Osteoblast (primary cell): Measurements from ENCODE around the gene NOS1. TPM values are rescaled to one million over a fixed set of nuclear protein-coding genes. Genes with fewer than 3 reads are reported as not detected.

Source experiments
- DNase-seq: peaks from one replicate; pipeline ENCODE4 v3.0.0; 2011; ENCODE audit warnings: low spot score, mixed read lengths; ENCODE audit not compliant: insufficient read length; ENCODE audit errors: missing footprints
- H2AFZ ChIP-seq: 2 replicates; pipeline ENCODE4 v1.6.0; 2011; ENCODE audit warnings: mild to moderate bottlenecking, low read length
- H3K27ac ChIP-seq: 2 replicates; pipeline ENCODE4 v1.5.1; 2011; ENCODE audit warnings: mild to moderate bottlenecking, low read depth, low read length, moderate library complexity
- H3K27me3 ChIP-seq: 2 replicates; pipeline ENCODE4 v1.6.0; 2012; ENCODE audit warnings: mild to moderate bottlenecking, control low read depth, inconsistent platforms, low read length, moderate library complexity; ENCODE audit not compliant: insufficient read depth
- H3K36me3 ChIP-seq: 2 replicates; pipeline ENCODE4 v1.5.1; 2011; ENCODE audit warnings: mild to moderate bottlenecking, low read length, control low read depth, moderate library complexity; ENCODE audit not compliant: insufficient read depth
- H3K4me1 ChIP-seq: 2 replicates; pipeline ENCODE4 v1.5.1; 2011; ENCODE audit warnings: mild to moderate bottlenecking, low read length, control low read depth, moderate library complexity; ENCODE audit not compliant: insufficient read depth
- H3K4me2 ChIP-seq: 2 replicates; pipeline ENCODE4 v1.6.0; 2011; ENCODE audit warnings: mild to moderate bottlenecking, low read length; ENCODE audit not compliant: insufficient read depth
- H3K4me3 ChIP-seq: fragments of 200-600 bp; sonication (generic); 3 replicates; pipeline ENCODE4 v1.5.1; 2012; ENCODE audit warnings: mild to moderate bottlenecking, low read length, inconsistent platforms; ENCODE audit not compliant: insufficient read depth
- H3K79me2 ChIP-seq: 2 replicates; pipeline ENCODE4 v1.6.0; 2012; ENCODE audit warnings: mild to moderate bottlenecking, low read length, control low read depth, inconsistent platforms; ENCODE audit not compliant: insufficient read depth
- H3K9me3 ChIP-seq: 2 replicates; pipeline ENCODE4 v1.5.1; 2011; ENCODE audit warnings: low read depth, low read length, control low read depth
- H4K20me1 ChIP-seq: 2 replicates; pipeline ENCODE4 v1.6.0; 2012; ENCODE audit warnings: mild to moderate bottlenecking, low read length, control low read depth; ENCODE audit not compliant: insufficient read depth
- CTCF ChIP-seq: IDR thresholded peaks from 2 replicates; pipeline ENCODE4 v1.5.1; 2011; ENCODE audit warnings: mild to moderate bottlenecking, low read depth, low read length, moderate library complexity; ENCODE audit errors: extremely low read depth
- total RNA-seq: library from RNA; depleted of rRNA; stranded (reverse); fragments of >200 nt; gene quantifications from 2 replicates; pipeline ENCODE4 v1.2.3, GENCODE V29; 2012

Gene NOS1
- total RNA-seq, 1 donor, result not detected

- Histone ChIP-seq H3K9me3 (no peaks in the 10 kb centered on the region), H3K4me2 (no peak overlapping the region), H3K4me3 (no peak overlapping the region), H3K36me3 (no peaks in the 10 kb centered on the region), H3K27me3 (peaks cover 17% of the 10 kb centered on the region), H3K79me2 (no peaks in the 10 kb centered on the region), H4K20me1 (no peaks in the 10 kb centered on the region), H3K27ac (no peak overlapping the region), H2AFZ (no peak overlapping the region), H3K4me1 (no peaks in the 10 kb centered on the region)
- DNase-seq, result no peak
- no peak for TF ChIP-seq CTCF
Observed at GRCh38 chr12:117356048-117356447, 5.4 kb downstream of the NOS1 start.

- Histone ChIP-seq H3K79me2 (no peaks in the 10 kb centered on the region), H3K27ac (no peak overlapping the region), H4K20me1 (no peaks in the 10 kb centered on the region), H3K4me1 (no peaks in the 10 kb centered on the region), H3K27me3 (no peaks in the 10 kb centered on the region), H2AFZ (no peak overlapping the region), H3K9me3 (no peaks in the 10 kb centered on the region), H3K4me2 (no peak overlapping the region), H3K4me3 (no peak overlapping the region), H3K36me3 (no peaks in the 10 kb centered on the region)
- no peak for TF ChIP-seq CTCF
- no peak for DNase-seq
Observed at GRCh38 chr12:117352883-117353282, 8.5 kb downstream of the NOS1 start.

GRCh38 chr12:117352206-117352605 is 9.2 kb downstream of the NOS1 start:
- no peak for TF ChIP-seq CTCF
- Histone ChIP-seq H3K9me3 (no peaks in the 10 kb centered on the region), H3K36me3 (no peaks in the 10 kb centered on the region), H4K20me1 (no peaks in the 10 kb centered on the region), H3K27ac (no peak overlapping the region), H2AFZ (no peak overlapping the region), H3K4me3 (no peak overlapping the region), H3K4me1 (no peaks in the 10 kb centered on the region), H3K79me2 (no peaks in the 10 kb centered on the region), H3K4me2 (no peak overlapping the region), H3K27me3 (no peaks in the 10 kb centered on the region)
- no peak for DNase-seq

- H3K36me3 ChIP-seq, result no peaks in the 10 kb centered on the region
- H2AFZ ChIP-seq, result no peak overlapping the region
- no peak overlapping the region for H3K4me3 ChIP-seq
- H3K9me3 ChIP-seq, result no peaks in the 10 kb centered on the region
- H3K27me3 ChIP-seq, result no peaks in the 10 kb centered on the region
- no peak overlapping the region for H3K4me2 ChIP-seq
- TF ChIP-seq CTCF, result no peak
- no peaks in the 10 kb centered on the region for H3K79me2 ChIP-seq
- no peak for DNase-seq
- no peaks in the 10 kb centered on the region for H3K4me1 ChIP-seq
- H3K27ac ChIP-seq, result no peak overlapping the region
- no peaks in the 10 kb centered on the region for H4K20me1 ChIP-seq
Observed at GRCh38 chr12:117350140-117350539, 11.3 kb downstream of the NOS1 start.
